PFSK-1 (cell line): ENCODE data around the gene AKR7A3.

Experiments
- POLR2AphosphoS5 ChIP-seq: IDR thresholded peaks from 2 replicates; pipeline ENCODE4 v1.6.1; 2012; ENCODE audit warnings: low read depth, mild to moderate bottlenecking, control low read depth, low read length, moderate library complexity
- TAF1 ChIP-seq: IDR thresholded peaks from 2 replicates; pipeline ENCODE4 v1.6.1; 2012; ENCODE audit warnings: low read length, control low read depth, borderline replicate concordance; ENCODE audit not compliant: insufficient read depth

GRCh38 chr1:19337289-19337688 is 48.7 kb upstream of the AKR7A3 start:
- no peak for TF ChIP-seq TAF1
- no peak for TF ChIP-seq POLR2AphosphoS5
